ENCODE data around the gene AFF1. TPM values are rescaled to one million over a fixed set of nuclear protein-coding genes. Genes with fewer than 3 reads are reported as not detected.

AFF1 gene
- total RNA-seq, 2 experiments from 2014 or later, result 68.8 to 72.0 TPM

DNA sequence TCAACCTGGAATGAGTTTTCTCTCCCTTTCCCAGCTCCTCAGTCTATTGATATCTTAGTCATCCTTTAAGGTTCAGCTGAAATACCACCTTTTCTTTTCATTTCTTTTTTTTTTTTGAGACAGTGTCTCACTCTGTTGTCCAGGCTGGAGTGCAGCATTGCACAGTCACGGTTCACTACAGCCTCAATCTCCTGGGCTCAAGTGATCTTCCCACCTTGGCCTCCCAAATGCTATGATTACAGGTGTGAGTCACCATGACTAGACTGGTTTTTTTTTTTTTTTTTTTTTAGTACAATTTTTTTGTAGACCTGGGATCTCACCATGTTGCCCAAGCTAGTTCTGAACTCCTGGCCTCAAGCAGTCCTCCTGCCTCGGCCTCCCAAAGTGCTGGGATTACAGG lies 28.9 kb downstream of the AFF1 start:
- Mint-ChIP-seq H3K4me1 (peaks cover 5% of the 10 kb centered on the region), H3K27me3 (no peaks in the 10 kb centered on the region), H3K36me3 (ENCODE audit: low read depth) (peaks cover 27% of the 10 kb centered on the region), H3K27ac (no peak overlapping the region), H3K4me3 (no peak overlapping the region), H3K9me3 (no peaks in the 10 kb centered on the region)
- ChIA-PET CTCF (interaction anchor here (0.6 kb wide), 1 partner anchor 34 kb away, joined by 3 read pairs; no protein-coding TSS in a partner anchor), POLR2A (interaction anchor here (0.6 kb wide), 1 partner anchor 38 kb away, joined by 5 read pairs; no protein-coding TSS in a partner anchor)
- no peak for DNase-seq

GRCh38 chr4:86965019-86965976 lies 30.5 kb downstream of the AFF1 start:
- ChIA-PET CTCF (no interaction called here), POLR2A (no interaction called here)
- no peak overlapping the region for H3K27ac Mint-ChIP-seq
- H3K4me3 Mint-ChIP-seq, result no peak overlapping the region
- no peaks in the 10 kb centered on the region for H3K9me3 Mint-ChIP-seq
- no peaks in the 10 kb centered on the region for H3K27me3 Mint-ChIP-seq
- H3K36me3 Mint-ChIP-seq (ENCODE audit: low read depth), result peaks cover 17% of the 10 kb centered on the region
- no peak for DNase-seq
- peaks cover 3% of the 10 kb centered on the region for H3K4me1 Mint-ChIP-seq

DNA sequence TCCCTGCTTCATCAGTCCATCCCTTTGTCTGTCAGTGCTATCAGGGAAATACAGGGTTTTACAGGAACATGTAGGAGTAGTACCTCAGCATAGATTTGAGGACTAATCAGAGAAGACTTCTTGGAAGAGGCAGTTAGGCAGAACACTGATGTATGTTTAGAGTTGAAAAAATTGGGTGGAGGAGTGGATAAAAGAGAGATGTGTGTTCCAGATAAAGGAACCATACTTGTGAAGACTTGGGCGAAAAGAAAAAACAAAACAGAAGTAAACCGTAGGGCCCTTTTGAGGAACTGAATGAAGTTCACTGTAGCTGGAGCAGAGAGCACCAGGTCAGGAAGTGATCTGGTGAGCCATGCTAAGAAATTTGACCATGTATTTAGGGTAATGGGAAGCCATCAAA lies 32.3 kb downstream of the AFF1 start:
- ChIA-PET CTCF (no interaction called here), POLR2A (no interaction called here)
- H3K4me1 Mint-ChIP-seq, result peaks cover 6% of the 10 kb centered on the region
- no peak overlapping the region for H3K4me3 Mint-ChIP-seq
- peaks cover 9% of the 10 kb centered on the region for H3K36me3 Mint-ChIP-seq (ENCODE audit: low read depth)
- no peaks in the 10 kb centered on the region for H3K9me3 Mint-ChIP-seq
- no peak overlapping the region for H3K27ac Mint-ChIP-seq
- no peak for DNase-seq
- H3K27me3 Mint-ChIP-seq, result no peaks in the 10 kb centered on the region

- peaks cover 9% of the 10 kb centered on the region for H3K36me3 Mint-ChIP-seq (ENCODE audit: low read depth)
- DNase-seq, result no peak
- no peaks in the 10 kb centered on the region for H3K9me3 Mint-ChIP-seq
- peaks cover 7% of the 10 kb centered on the region for H3K4me1 Mint-ChIP-seq
- H3K27me3 Mint-ChIP-seq, result no peaks in the 10 kb centered on the region
- H3K27ac Mint-ChIP-seq, result no peak overlapping the region
- CTCF ChIA-PET, result no interaction called here
- H3K4me3 Mint-ChIP-seq, result no peak overlapping the region
- POLR2A ChIA-PET, result no interaction called here
Measured at GRCh38 chr4:86967798-86968197, 33.0 kb downstream of the AFF1 start.

DNA sequence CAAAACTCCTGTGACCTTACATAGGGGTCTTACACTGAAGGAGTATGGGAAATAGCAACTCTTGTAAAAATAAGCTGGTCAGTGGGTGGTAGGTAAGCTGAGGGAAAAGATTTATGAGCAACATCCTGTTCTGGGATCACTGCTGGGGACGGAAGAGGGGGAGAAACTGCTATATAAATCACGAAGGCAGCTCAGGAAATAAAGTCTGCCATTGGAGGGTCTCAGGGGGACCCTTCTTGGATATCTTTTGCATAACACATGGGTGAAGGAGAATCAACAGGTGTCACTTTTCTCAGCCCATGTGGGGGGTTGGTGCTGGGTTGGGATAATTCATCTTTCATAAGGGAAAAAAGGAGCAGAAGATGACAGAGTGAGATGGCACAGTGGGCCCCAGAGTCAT lies 33.7 kb downstream of the AFF1 start:
- Mint-ChIP-seq H3K4me3 (no peak overlapping the region), H3K36me3 (ENCODE audit: low read depth) (peaks cover 5% of the 10 kb centered on the region), H3K9me3 (no peaks in the 10 kb centered on the region), H3K4me1 (peaks cover 9% of the 10 kb centered on the region), H3K27ac (no peak overlapping the region), H3K27me3 (no peaks in the 10 kb centered on the region)
- CTCF ChIA-PET, result no interaction called here
- no peak for DNase-seq
- POLR2A ChIA-PET, result interaction anchor here (0.6 kb wide), 1 partner anchor 41 kb away, joined by 3 read pairs; no protein-coding TSS in a partner anchor

DNA sequence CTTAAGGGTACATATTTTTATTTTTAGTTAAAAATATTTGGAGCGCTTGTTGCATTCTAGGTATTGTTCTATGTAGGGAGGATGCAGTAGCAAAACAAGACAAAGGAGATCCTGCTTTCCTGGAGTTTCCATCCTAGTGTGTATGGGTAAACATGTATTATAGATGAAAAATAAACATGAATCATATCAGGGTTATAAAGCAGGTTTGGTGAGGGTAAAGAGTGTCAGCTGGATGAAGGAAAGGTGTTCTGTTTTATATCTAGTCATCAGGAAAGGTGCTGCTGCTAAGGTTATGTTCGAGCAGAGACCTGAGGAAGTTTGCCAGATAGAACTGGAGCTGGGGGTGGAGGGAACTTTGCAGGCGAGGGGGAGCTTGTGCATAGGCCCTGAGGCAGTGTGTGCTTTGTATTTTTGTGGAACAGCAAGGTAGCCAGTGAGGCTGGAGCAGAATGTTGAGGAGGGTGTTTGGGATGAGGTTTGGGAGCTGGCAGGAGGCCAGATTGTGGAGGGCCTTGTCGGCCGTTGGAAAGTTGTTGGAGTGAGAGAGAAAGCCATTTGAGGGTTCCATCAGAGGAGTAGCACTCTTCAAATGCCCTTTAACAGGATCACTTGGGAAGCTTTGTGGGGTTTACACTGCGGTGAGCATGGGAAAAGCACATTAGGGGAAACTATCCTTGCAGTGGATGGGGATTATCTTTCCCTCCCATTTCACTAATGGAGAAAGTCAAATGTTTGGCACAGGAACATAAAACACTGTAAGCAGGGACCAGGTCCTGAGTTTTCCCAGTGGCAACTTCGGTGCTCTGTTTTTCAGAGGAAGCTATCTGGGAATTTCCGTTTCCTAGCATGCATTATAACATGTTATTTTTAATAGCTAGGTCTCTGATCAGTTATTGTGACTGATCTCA lies 35.9 kb downstream of the AFF1 start:
- H3K27ac Mint-ChIP-seq, result no peak overlapping the region
- no peaks in the 10 kb centered on the region for H3K36me3 Mint-ChIP-seq (ENCODE audit: low read depth)
- H3K4me1 Mint-ChIP-seq, result peaks cover 23% of the 10 kb centered on the region
- ChIA-PET CTCF (interaction anchor here (0.6 to 2.0 kb wide), 2 partner anchors 38 to 48 kb away, joined by 3 to 9 read pairs; no protein-coding TSS in a partner anchor), POLR2A (interaction anchor here (0.9 to 1.3 kb wide), 2 partner anchors 35 to 36 kb away, joined by 3 to 5 read pairs; no protein-coding TSS in a partner anchor)
- DNase-seq, result no peak
- H3K4me3 Mint-ChIP-seq, result no peak overlapping the region
- no peaks in the 10 kb centered on the region for H3K9me3 Mint-ChIP-seq
- no peaks in the 10 kb centered on the region for H3K27me3 Mint-ChIP-seq

GRCh38 chr4:86971355-86971683 lies 36.5 kb downstream of the AFF1 start:
- H3K9me3 Mint-ChIP-seq, result no peaks in the 10 kb centered on the region
- DNase-seq, result no peak
- POLR2A ChIA-PET, result interaction anchor here (0.6 to 1.3 kb wide), 2 partner anchors 32 to 35 kb away, joined by 3 to 5 read pairs; no protein-coding TSS in a partner anchor
- H3K4me3 Mint-ChIP-seq, result no peak overlapping the region
- no peaks in the 10 kb centered on the region for H3K27me3 Mint-ChIP-seq
- CTCF ChIA-PET, result interaction anchor here (0.6 to 2.0 kb wide), 3 partner anchors 11 to 48 kb away, joined by 3 to 9 read pairs (median 3); no protein-coding TSS in a partner anchor
- peaks cover 29% of the 10 kb centered on the region for H3K4me1 Mint-ChIP-seq
- H3K27ac Mint-ChIP-seq, result no peak overlapping the region
- H3K36me3 Mint-ChIP-seq (ENCODE audit: low read depth), result no peaks in the 10 kb centered on the region

GRCh38 chr4:86972997-86973396 lies 38.2 kb downstream of the AFF1 start:
- no peak for DNase-seq
- Mint-ChIP-seq H3K36me3 (ENCODE audit: low read depth) (peaks cover 4% of the 10 kb centered on the region), H3K27me3 (no peaks in the 10 kb centered on the region), H3K4me3 (no peak overlapping the region), H3K4me1 (peaks cover 41% of the 10 kb centered on the region), H3K9me3 (no peaks in the 10 kb centered on the region), H3K27ac (no peak overlapping the region)
- ChIA-PET CTCF (no interaction called here), POLR2A (no interaction called here)

DNA sequence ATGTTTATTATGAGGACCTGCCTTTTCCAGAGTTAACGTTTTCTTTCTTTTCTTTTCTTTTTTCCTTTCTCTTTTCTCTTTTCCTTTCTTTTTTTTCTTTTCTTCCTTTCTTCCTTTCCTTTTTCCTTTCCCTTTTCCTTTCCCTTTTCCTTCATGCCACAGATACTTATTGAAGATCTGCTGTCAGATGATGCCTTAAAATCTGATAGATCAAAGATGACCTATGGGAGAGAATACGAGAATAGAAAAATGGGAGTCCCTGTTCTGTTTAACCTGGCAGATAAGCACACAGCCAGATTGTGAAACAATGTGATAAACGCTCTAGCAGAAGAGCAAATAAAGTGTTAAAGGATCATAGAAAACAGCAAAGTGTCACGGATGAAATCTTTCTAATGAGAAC lies 38.9 kb downstream of the AFF1 start:
- Mint-ChIP-seq H3K4me3 (no peak overlapping the region), H3K4me1 (peaks cover 41% of the 10 kb centered on the region), H3K9me3 (no peaks in the 10 kb centered on the region), H3K27me3 (no peaks in the 10 kb centered on the region), H3K36me3 (ENCODE audit: low read depth) (peaks cover 4% of the 10 kb centered on the region), H3K27ac (no peak overlapping the region)
- POLR2A ChIA-PET, result interaction anchor here (1.8 kb wide), 1 partner anchor 38 kb away, joined by 11 read pairs; the partner anchor contains the start of gene AFF1
- no peak for DNase-seq
- CTCF ChIA-PET, result no interaction called here

DNA sequence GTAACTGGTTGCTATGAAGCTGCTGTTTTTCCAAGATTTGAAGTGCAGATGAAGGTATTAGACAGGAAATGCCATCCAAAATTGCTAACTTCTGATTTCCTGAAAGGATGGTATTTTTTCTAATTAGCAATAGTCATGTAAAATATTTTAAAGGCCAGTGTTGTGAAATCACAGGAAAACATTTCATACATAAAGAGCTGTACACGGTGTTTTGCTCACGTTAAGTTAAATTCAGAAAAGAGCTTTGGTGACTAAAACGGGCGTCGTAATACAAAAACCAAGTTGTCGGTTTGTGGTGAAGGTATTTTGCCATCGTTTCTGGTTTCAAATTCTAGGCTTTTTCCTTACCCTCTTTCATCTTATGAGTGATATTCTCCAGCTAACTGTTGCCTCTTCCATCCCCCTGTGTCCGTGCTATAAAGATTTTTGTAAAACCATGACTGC lies 39.8 kb downstream of the AFF1 start:
- DNase-seq, result no peak
- Mint-ChIP-seq H3K4me1 (peaks cover 44% of the 10 kb centered on the region), H3K4me3 (no peak overlapping the region)

GRCh38 chr4:86975927-86976326 lies 41.1 kb downstream of the AFF1 start:
- Mint-ChIP-seq H3K27me3 (no peaks in the 10 kb centered on the region), H3K36me3 (ENCODE audit: low read depth) (peaks cover 4% of the 10 kb centered on the region), H3K27ac (no peak overlapping the region), H3K9me3 (no peaks in the 10 kb centered on the region), H3K4me3 (no peak overlapping the region), H3K4me1 (peaks cover 41% of the 10 kb centered on the region)
- POLR2A ChIA-PET, result interaction anchor here (1.2 to 2.5 kb wide), 2 partner anchors 31 to 41 kb away, joined by 4 to 14 read pairs; partner anchors contain the start of gene AFF1
- CTCF ChIA-PET, result no interaction called here
- no peak for DNase-seq

More for the DNA sequence above, 39.8 kb downstream of the AFF1 start:
- Mint-ChIP-seq H3K27me3 (no peaks in the 10 kb centered on the region), H3K27ac (no peak overlapping the region), H3K9me3 (no peaks in the 10 kb centered on the region), H3K36me3 (ENCODE audit: low read depth) (peaks cover 4% of the 10 kb centered on the region)
- CTCF ChIA-PET, result interaction anchor here (0.5 to 0.9 kb wide), 3 partner anchors 23 to 40 kb away, joined by 3 read pairs; partner anchors contain the start of gene AFF1
- POLR2A ChIA-PET, result interaction anchor here (0.9 to 1.8 kb wide), 5 partner anchors 14 to 100 kb away, joined by 3 to 11 read pairs (median 5); partner anchors contain the start of gene AFF1

DNA sequence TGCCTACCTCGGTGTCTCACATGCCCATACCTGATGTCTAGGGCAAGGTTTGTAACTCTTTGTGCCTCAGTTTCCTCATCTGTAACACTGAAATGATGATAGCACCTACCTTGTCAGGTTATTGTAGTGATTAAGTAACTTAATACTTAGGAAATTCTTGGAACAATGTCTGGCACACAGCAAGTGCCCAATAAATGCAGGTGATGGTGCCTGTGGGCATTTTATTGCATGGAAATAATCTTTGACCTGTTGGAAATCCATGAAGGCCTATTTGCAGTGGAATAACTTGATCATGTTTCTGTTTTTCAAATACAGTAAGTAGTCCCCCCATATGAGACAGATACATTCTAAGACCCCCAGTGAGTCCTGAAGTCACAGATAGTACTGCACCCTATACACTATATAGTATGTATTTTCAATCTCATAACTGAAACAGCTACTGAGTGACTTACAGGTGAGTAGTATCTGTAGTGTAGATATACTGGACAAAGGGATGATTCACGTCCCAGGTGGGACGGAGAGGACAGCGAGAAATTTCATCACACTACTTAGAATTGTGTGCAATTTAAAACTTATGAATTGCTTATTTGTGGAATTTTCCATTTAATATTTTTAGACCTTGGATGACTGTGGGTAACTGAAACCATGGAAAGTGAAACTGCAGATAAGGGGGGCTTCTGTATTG lies 42.1 kb downstream of the AFF1 start:
- CTCF ChIA-PET, result no interaction called here
- no peak overlapping the region for H3K4me3 Mint-ChIP-seq
- no peak overlapping the region for H3K27ac Mint-ChIP-seq
- POLR2A ChIA-PET, result interaction anchor here (1.2 to 2.5 kb wide), 2 partner anchors 30 to 42 kb away, joined by 4 to 14 read pairs; partner anchors contain the start of gene AFF1
- no peaks in the 10 kb centered on the region for H3K9me3 Mint-ChIP-seq
- no peak for DNase-seq
- H3K27me3 Mint-ChIP-seq, result no peaks in the 10 kb centered on the region
- H3K4me1 Mint-ChIP-seq, result peaks cover 46% of the 10 kb centered on the region
- peaks cover 8% of the 10 kb centered on the region for H3K36me3 Mint-ChIP-seq (ENCODE audit: low read depth)

Measured in activated CD4-positive, alpha-beta memory T cell treated with anti-CD3 and anti-CD28 coated beads, Interleukin-2, amount 10 ng/mL, durations not matched to agents 7 days and 5 days (primary cell).